ENCODE data around the gene ZMYND15. TPM values are rescaled to one million over a fixed set of nuclear protein-coding genes. Genes with fewer than 3 reads are reported as not detected.

Gene ZMYND15
- total and polyA plus RNA-seq, 5 experiments from 2014 or later, result 0.10 to 0.47 (median 0.38) TPM; not detected in 2

DNA sequence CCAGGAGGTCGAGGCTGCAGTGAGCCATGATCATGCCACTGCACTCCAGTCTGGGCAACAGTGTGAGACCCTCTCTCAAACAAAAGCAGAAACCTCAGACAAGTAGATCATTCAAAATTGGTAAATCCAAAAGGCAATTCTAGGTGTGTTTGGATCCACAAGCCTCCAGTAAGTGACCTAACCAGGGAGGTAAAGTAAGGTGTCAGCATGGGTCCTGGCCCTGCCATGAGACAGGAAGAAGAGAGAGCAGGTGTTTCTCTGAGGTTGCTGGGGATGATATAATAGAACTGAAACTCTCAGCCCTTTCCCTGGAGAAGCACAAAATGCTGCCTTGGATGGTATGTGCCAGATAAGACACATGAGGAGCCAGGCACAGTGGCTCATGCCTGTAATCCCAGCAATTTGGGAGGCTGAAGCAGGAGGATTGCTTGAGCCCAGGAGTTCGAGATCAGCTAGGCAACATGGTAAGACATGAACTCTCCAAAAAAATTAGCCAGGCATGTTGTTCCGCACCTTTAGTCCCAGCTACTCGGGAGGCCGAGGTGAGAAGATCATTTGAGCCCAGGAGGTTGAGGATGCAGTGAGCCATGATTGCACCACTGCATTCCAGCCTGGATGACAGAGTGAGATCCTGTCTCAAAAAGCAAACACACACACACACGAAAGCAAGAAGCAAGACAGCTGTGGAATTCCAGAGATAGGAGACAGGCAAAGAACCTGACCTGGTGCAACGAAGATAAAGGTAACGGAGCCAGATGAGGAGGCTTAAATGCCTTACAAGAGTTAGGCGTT lies 38.5 kb downstream of the ZMYND15 start:
- POLR2A ChIA-PET, result interaction anchor here (0.6 to 0.7 kb wide), 3 partner anchors 16 to 179 kb away, joined by 3 to 5 read pairs (median 4); no protein-coding TSS in a partner anchor
- H3K27ac Mint-ChIP-seq, result no peak overlapping the region
- H3K9me3 Mint-ChIP-seq, result no peaks in the 10 kb centered on the region
- DNase-seq, result no peak
- ATAC-seq, result no peak
- H3K4me3 Mint-ChIP-seq, result no peak overlapping the region
- H3K36me3 Mint-ChIP-seq, result no peaks in the 10 kb centered on the region
- H3K27me3 Mint-ChIP-seq, result peaks cover 11 to 33% (median 29%) of the 10 kb centered on the region in 5 donors
- peaks cover 0 to 7% (median 4%) of the 10 kb centered on the region in 4 donors for H3K4me1 Mint-ChIP-seq

DNA sequence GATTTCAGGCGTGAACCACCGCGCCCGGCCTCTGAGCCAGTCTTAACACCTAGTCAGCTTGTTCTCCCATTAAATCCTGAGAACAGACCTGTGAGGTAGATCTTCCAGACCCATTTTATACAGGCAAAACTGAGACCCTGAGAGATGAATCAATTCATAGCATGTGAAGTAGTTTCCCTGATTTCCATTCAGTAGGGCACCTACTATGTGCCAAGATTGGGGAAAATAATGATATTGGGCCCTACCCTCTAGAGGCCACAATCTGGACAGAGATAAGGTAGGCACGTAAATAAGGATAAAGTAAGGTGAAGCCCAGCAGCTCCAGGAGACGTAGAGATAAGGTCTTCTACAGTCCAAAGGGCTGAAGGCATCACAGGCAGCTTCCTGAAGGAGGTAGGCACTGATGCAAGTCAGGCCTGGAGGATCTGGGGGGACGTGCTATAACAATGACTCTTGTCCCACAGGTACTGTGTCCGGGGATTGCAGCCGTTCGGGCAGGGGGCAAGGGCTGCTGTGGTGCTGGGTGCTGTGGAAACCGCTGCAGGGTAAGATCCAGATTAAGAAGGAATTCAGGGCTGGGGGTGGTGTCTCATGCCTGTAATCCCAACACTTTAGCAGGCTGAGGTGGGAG lies 40.8 kb downstream of the ZMYND15 start:
- H3K27ac Mint-ChIP-seq, result no peak overlapping the region
- ATAC-seq (no peak), DNase-seq (no peak)
- H3K4me1 Mint-ChIP-seq, result peaks cover 4 to 11% (median 7%) of the 10 kb centered on the region in 4 donors
- POLR2A ChIA-PET, result interaction anchor here (1.0 kb wide), 1 partner anchor 26 kb away, joined by 3 read pairs; the partner anchor contains the start of gene PLD2
- H3K4me3 Mint-ChIP-seq, result no peak overlapping the region
- H3K27me3 Mint-ChIP-seq, result peaks cover 15 to 53% (median 38%) of the 10 kb centered on the region in 5 donors
- H3K9me3 Mint-ChIP-seq, result no peaks in the 10 kb centered on the region
- no peaks in the 10 kb centered on the region for H3K36me3 Mint-ChIP-seq

DNA sequence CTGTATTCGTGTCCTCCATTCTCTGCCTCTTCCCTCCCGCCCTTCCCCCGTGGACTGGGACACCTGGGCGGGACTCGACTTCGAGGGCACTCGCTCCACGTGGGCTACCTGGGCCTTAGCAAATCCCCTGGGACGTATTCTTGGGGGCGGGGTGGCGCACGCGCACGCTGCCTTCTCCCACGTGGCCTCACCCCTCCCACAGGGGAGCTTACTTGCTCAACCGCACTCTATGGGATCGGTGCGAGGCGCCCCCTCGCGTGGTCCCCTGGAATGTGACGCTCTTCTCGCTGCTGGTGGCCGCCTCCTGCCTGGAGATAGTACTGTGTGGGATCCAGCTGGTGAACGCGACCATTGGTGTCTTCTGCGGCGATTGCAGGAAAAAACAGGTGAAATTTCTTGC lies 43.0 kb downstream of the ZMYND15 start:
- no peaks in the 10 kb centered on the region for H3K36me3 Mint-ChIP-seq
- DNase-seq (no peak), ATAC-seq (no peak)
- no peaks in the 10 kb centered on the region for H3K9me3 Mint-ChIP-seq
- H3K4me3 Mint-ChIP-seq, result no peak overlapping the region
- H3K27ac Mint-ChIP-seq, result no peak overlapping the region
- POLR2A ChIA-PET, result interaction anchor here (0.5 to 1.8 kb wide), 5 partner anchors 51 to 192 kb away, joined by 3 to 5 read pairs (median 4); partner anchors contain the start of gene ARRB2
- peaks cover 9 to 24% (median 23%) of the 10 kb centered on the region in 4 donors for H3K4me1 Mint-ChIP-seq
- peaks cover 21 to 73% (median 50%) of the 10 kb centered on the region in 5 donors for H3K27me3 Mint-ChIP-seq

DNA sequence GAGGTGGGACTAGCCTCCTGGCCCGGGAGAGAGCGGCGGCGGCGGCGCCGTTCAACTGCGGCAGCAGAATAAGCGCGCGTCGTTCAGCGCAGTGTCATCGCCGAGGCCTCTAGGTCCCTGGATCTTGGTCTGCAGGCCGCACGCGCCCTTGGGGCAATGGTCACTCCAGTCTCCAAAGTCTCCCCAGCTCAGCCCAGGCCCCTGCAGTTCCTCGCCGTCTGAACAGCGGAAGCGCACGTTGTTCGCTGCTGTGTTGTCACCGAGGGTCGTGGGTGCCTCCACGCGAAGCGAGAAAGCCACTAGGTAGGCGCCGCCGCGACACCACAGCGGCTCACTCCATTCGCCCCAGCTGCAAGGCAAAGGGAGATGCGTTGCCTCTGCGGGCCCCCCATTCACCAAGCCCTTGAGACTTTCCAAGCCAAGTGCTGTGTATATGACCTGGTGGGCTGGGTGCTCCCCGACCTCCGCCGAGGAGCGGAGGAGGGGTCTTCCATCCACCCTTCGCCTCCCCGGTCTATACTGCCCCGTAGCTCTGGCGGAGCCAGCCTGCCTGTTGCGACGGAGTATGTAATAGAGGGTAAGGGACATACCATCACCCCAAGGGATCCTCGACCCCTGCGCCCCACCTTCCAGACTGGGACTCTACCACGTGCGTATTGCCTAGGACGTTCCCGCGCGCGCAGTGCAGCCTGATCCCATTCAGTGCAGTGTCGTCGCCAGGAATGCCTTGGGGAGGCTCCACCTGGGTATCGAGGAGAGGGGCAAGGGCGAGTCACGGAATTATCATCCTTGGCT lies 45.9 kb downstream of the ZMYND15 start:
- H3K27ac Mint-ChIP-seq, result no peak overlapping the region
- peaks cover 21 to 67% (median 42%) of the 10 kb centered on the region in 5 donors for H3K27me3 Mint-ChIP-seq
- POLR2A ChIA-PET, result interaction anchor here (0.5 to 1.9 kb wide), 4 partner anchors 60 to 232 kb away, joined by 3 to 5 read pairs (median 4); partner anchors contain the start of genes RNF167 and SLC25A11

DNA sequence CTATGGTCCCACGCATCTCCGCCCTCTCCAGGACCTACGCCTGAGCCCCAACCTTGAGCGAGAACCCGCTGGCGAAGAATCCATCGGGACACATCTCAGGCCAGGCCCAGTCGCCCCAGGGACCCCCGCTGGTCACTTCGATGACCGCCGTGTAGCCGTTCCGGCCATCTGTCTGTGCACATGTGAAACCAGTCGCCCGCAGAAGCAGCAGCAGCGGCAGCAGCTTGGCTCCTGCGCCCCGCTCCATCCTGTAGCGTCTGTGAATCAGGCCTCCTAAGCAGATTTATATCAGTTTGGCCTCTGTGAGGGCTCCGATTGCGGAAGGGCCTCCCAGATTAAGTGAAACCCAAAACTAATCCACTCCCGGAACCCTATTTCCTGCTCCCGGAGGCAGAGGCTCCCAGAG lies 46.5 kb downstream of the ZMYND15 start, which contains the start of gene VMO1:
Gene VMO1 (minus strand): TSS at position 259 of the 406 bp plus-strand sequence. CDS start 12 bp downstream, at position 247.
- H3K27me3 Mint-ChIP-seq, result peaks cover 21 to 62% (median 38%) of the 10 kb centered on the region in 5 donors
- POLR2A ChIA-PET, result interaction anchor here (1.2 to 1.9 kb wide), 2 partner anchors 61 to 76 kb away, joined by 3 to 5 read pairs; no protein-coding TSS in a partner anchor

More for the DNA sequence above, 45.9 kb downstream of the ZMYND15 start:
- Mint-ChIP-seq H3K36me3 (no peaks in the 10 kb centered on the region), H3K4me3 (peak overlapping the region; percentile 22 to 83 (median 66)), H3K4me1 (peaks cover 10 to 39% (median 32%) of the 10 kb centered on the region in 4 donors), H3K9me3 (no peaks in the 10 kb centered on the region)
- DNase-seq, result no peak
- ATAC-seq, result no peak

DNA sequence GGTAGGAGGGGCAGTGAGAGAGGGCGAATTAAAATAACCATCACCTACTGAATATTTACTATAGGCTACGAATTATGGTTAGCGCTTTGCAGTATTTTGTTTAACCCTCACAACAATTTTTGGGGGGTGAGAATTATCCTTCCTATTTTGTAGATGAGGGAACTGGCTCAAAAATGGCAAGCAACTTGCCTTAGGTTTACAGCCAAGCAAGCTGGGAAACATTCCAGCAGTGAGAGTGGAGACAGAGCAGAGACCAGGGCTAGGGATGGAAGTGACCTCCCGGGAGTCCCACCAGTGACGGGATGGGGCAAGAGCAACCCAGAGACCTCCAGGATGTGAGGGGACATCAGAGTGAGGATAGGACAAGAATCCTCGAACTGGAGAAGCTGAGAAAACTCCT lies 46.9 kb downstream of the ZMYND15 start:
- Mint-ChIP-seq H3K27ac (no peak overlapping the region), H3K4me3 (peak overlapping the region in 4 of 10 donors; percentile 10 to 62 (median 52)), H3K4me1 (peaks cover 13 to 48% (median 37%) of the 10 kb centered on the region in 4 donors), H3K9me3 (no peaks in the 10 kb centered on the region), H3K36me3 (no peaks in the 10 kb centered on the region), H3K27me3 (peaks cover 21 to 62% (median 38%) of the 10 kb centered on the region in 5 donors)
- DNase-seq (no peak), ATAC-seq (no peak)
- POLR2A ChIA-PET, result interaction anchor here (1.9 kb wide), 1 partner anchor 77 kb away, joined by 5 read pairs; no protein-coding TSS in a partner anchor

More for the DNA sequence above, 46.5 kb downstream of the ZMYND15 start, which contains the start of gene VMO1:
- ATAC-seq (no peak), DNase-seq (no peak)
- H3K4me3 Mint-ChIP-seq, result peak within 1 kb of the TSS; percentile 22 to 83 (median 66)
- no peaks in the 10 kb centered on the region for H3K9me3 Mint-ChIP-seq
- no peaks in the 10 kb centered on the region for H3K36me3 Mint-ChIP-seq
- peaks cover 13 to 45% (median 35%) of the 10 kb centered on the region in 4 donors for H3K4me1 Mint-ChIP-seq
- H3K27ac Mint-ChIP-seq, result peak within 1 kb of the TSS in 1 of 10 donors; percentile 53

DNA sequence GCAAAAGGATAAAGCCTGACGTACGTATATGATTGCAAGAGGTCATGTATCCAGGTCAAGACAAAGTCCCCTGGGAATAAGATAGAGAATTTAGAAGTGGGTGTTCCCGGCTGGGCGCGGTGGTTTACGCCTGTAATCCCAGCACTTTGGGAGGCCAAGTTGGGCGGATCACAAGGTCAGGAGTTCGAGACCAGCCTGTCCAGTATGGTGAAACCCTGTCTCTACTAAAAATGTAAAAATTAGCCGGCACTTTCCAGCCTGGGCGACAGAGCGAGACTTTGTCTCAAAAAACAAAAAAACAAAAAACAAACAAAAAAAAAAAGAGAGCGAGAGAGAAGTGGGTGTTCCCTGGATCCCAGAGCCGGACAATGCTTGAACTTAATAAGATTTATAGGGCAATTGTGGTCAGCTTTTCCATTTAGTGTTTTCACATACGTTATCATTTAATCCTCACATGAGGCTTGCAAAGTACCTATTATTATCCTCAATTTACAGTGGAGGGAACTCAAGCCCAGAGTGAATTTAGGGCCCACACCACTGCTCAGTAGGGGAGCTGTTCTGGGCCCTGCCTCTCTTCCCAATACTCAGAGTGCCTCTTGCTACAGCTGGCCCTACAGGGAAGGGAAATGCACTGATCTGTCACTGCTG lies 48.6 kb downstream of the ZMYND15 start:
- Mint-ChIP-seq H3K27me3 (peaks cover 15 to 49% (median 31%) of the 10 kb centered on the region in 5 donors), H3K4me3 (peak overlapping the region; percentile 33 to 68 (median 58)), H3K9me3 (no peaks in the 10 kb centered on the region), H3K36me3 (no peaks in the 10 kb centered on the region), H3K27ac (peak overlapping the region in 1 of 10 donors; percentile 53), H3K4me1 (peaks cover 10 to 41% (median 34%) of the 10 kb centered on the region in 4 donors)
- DNase-seq (no peak), ATAC-seq (no peak)
- POLR2A ChIA-PET, result interaction anchor here (1.9 to 3.2 kb wide), 2 partner anchors 18 to 46 kb away, joined by 8 to 18 read pairs; partner anchors contain the start of genes MINK1 and PLD2

DNA sequence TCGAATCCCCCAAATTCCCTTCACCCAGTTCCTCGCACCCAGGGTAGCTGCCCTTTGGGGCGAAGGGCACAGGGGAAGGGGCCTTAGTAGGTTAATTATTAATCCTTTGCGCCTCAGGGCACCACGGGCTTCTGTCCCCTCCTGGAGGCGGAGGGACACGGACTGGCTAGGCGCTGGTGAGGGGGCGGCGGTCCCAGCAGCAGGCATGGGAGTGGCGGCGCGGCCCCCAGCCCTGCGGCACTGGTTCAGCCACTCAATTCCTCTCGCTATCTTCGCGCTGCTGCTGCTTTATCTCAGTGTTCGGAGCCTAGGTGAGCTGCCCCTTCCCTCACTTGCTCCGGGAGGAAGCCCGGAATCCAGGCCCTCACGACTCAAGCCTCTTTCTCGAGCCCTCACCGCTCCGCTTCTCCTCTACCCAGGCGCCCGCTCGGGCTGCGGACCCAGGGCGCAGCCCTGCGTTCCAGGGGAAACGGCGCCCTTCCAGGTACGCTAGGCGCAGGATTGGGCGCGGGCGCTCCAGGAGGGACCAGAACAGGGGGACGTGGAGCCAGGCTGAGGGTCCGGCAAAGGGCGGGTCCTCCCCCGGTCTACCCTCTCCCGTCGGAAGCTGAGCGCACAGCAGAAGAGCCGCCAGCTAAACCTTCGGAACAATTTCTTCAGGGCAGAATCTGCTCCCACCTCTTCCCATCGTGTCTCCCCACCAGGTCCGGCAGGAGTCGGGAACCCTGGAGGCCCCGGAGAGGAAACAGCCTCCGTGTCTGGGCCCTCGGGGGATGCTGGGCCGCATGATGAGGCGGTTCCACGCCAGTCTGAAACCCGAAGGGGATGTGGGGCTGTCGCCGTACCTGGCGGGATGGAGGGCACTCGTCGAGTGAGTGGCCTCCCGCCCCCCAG lies 49.4 kb downstream of the ZMYND15 start, which contains the start of gene GLTPD2:
Gene GLTPD2 (plus strand): TSS at position 158 of the 894 bp plus-strand sequence. CDS start 48 bp downstream, at position 206.
- Mint-ChIP-seq H3K27ac (peak within 1 kb of the TSS in 5 of 10 donors; percentile 22 to 77 (median 31)), H3K4me3 (peak within 1 kb of the TSS; percentile 67 to 85 (median 70)), H3K27me3 (peaks cover 12 to 42% (median 29%) of the 10 kb centered on the region in 5 donors), H3K36me3 (no peaks in the 10 kb centered on the region), H3K9me3 (no peaks in the 10 kb centered on the region), H3K4me1 (peaks cover 10 to 41% (median 34%) of the 10 kb centered on the region in 4 donors)
- DNase-seq (no peak), ATAC-seq (no peak)
- POLR2A ChIA-PET, result interaction anchor here (0.6 to 3.2 kb wide), 16 partner anchors 10 to 423 kb away, joined by 3 to 45 read pairs (median 4); partner anchors contain the start of genes ARRB2, CAMTA2, MINK1 and PLD2

DNA sequence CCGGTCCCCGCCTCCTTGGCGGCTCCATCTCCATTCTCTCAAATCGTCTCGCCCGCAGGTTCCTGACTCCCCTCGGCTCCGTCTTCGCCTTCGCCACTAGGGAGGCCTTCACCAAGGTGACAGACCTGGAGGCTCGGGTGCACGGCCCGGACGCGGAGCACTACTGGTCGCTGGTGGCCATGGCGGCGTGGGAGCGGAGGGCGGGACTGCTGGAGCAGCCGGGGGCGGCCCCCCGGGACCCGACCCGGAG lies 50.0 kb downstream of the ZMYND15 start:
- Mint-ChIP-seq H3K27ac (peak overlapping the region in 4 of 10 donors; percentile 22 to 77 (median 30)), H3K27me3 (peaks cover 12 to 36% (median 28%) of the 10 kb centered on the region in 5 donors), H3K4me3 (peak overlapping the region; percentile 67 to 85 (median 70)), H3K9me3 (no peaks in the 10 kb centered on the region), H3K4me1 (peaks cover 10 to 40% (median 34%) of the 10 kb centered on the region in 4 donors), H3K36me3 (no peaks in the 10 kb centered on the region)
- no peak for ATAC-seq
- POLR2A ChIA-PET, result interaction anchor here (0.6 to 3.2 kb wide), 16 partner anchors 9 to 424 kb away, joined by 3 to 45 read pairs (median 4); partner anchors contain the start of genes ARRB2, CAMTA2, MINK1 and PLD2
- no peak for DNase-seq

DNA sequence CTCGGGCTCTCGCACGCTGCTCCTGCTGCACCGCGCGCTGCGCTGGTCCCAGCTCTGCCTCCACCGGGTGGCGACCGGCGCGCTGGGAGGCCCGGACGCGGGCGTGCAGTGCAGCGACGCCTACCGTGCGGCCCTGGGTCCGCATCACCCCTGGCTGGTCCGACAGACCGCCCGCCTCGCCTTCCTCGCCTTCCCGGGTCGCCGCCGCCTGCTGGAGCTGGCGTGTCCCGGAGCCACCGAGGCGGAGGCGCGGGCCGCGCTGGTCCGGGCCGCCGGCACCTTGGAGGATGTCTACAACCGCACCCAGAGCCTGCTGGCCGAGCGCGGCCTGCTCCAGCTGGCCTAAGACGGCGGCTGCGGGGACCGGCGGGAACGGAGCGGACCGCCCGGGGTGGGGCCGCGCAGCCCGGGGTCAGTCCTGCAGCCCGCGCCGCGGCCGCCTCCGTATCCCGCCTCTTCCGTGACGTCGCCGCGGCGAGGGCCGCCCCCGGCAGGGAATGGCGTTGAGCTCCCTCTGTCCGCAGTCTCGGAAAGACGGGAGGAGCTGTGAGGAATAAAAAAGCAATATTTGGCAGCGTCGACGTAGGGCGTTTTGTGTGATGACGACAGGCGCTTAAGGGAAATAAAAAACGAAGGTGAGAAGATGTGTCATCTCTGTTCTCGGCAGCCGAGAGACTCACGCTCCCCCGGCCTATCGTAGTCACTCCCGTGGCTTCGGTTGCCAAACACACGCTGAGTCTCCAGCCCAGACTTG lies 50.5 kb downstream of the ZMYND15 start:
- peak; percentile 60 to 83 (median 73) for DNase-seq
- Mint-ChIP-seq H3K9me3 (no peaks in the 10 kb centered on the region), H3K4me1 (peaks cover 10 to 40% (median 33%) of the 10 kb centered on the region in 4 donors), H3K4me3 (peak overlapping the region; percentile 68 to 95 (median 90)), H3K36me3 (no peaks in the 10 kb centered on the region), H3K27me3 (peaks cover 12 to 34% (median 27%) of the 10 kb centered on the region in 5 donors), H3K27ac (peak overlapping the region; percentile 57 to 93 (median 84))
- POLR2A ChIA-PET, result interaction anchor here (0.6 to 3.2 kb wide), 18 partner anchors 9 to 424 kb away, joined by 3 to 45 read pairs (median 4); partner anchors contain the start of genes ARRB2, CAMTA2, MINK1 and PELP1
- ATAC-seq, result peak; percentile 92
